Esophagus muscularis mucosa (tissue), 4 donors: ENCODE measurements around the gene PRKAR1B. TPM values are rescaled to one million over a fixed set of nuclear protein-coding genes. Genes with fewer than 3 reads are reported as not detected.

ENCODE experiments used
- DNase-seq: peaks from one replicate; pipeline ENCODE4 v3.0.0-alpha.2; 2017; ENCODE audit errors: extremely low spot score
- H3K27ac ChIP-seq, 4 donors: fragments of 200-600 bp; sonication (generic); replicated peaks in 1 of 4; 1 replicate in 3 of 4; 2 replicates in 1 of 4; pipeline ENCODE4 v1.5.1; 2016 to 2019; ENCODE audit warnings: mild to moderate bottlenecking in 1 of 4
- H3K27me3 ChIP-seq, 4 donors: fragments of 200-600 bp; sonication (generic); one replicate each; pipeline versions ENCODE4 v1.5.1 to v1.6.0; 2016 to 2019
- H3K36me3 ChIP-seq, 4 donors: fragments of 200-600 bp; sonication (generic); one replicate each; pipeline ENCODE4 v1.5.1; 2016 to 2019
- H3K4me1 ChIP-seq, 4 donors: fragments of 200-600 bp; sonication (generic); one replicate each; pipeline ENCODE4 v1.5.1; 2016 to 2019
- H3K4me3 ChIP-seq, 4 donors: fragments of 200-600 bp; sonication (generic); 1 replicate in 2 of 4; 2 replicates in 2 of 4; pipeline ENCODE4 v1.5.1; 2016 to 2019; ENCODE audit warnings: mild to moderate bottlenecking in 4 of 4, moderate library complexity in 1 of 4
- H3K9me3 ChIP-seq, 4 donors: fragments of 200-600 bp; sonication (generic); 1 replicate in 3 of 4; 2 replicates in 1 of 4; pipeline ENCODE4 v1.5.1; 2016 to 2019
- EP300 ChIP-seq: sonication (generic); formaldehyde crosslinking; IDR thresholded peaks from one replicate; pipeline ENCODE4 v1.6.1; 2017; ENCODE audit warnings: antibody characterized with exemption
- POLR2A ChIP-seq: fragments of 450-650 bp; IDR thresholded peaks from one replicate; pipeline ENCODE4 v1.6.1; 2017; ENCODE audit warnings: antibody characterized with exemption, moderate library complexity, mild to moderate bottlenecking, low read depth
- POLR2AphosphoS5 ChIP-seq, 2 donors: sonication (generic); formaldehyde crosslinking; IDR thresholded peaks; one replicate each; pipeline ENCODE4 v1.6.1; 2017; ENCODE audit warnings: antibody characterized with exemption in 2 of 2
- WGBS: methylation state at CpG from one replicate; pipeline ENCODE4 v1.1.5; 2018; 5-methylcytosine and 5-hydroxymethylcytosine counted together
- intact Hi-C: fragments of 100-400 bp; cut with DNase I; formaldehyde crosslinking; loops from one replicate; pipeline ENCODE4 v1.15.1; 2023
- total RNA-seq, 4 donors: library from RNA; depleted of rRNA; stranded (reverse); fragments of >200 nt; gene quantifications; one replicate each; pipeline versions ENCODE4 v1.1.0 to v1.2.1, GENCODE V29; 2016
- TF ChIP-seq, protein P1 (sequence below), 3 experiments: fragments of 200-600 bp in 2 of 3; fragments of 450-650 bp in 1 of 3; sonication (generic) in 2 of 3; IDR thresholded peaks; one replicate each; pipeline ENCODE4 v1.5.1; 2017 to 2019; ENCODE audit warnings: antibody characterized with exemption in 3 of 3, mild to moderate bottlenecking in 2 of 3, moderate library complexity in 1 of 3

PRKAR1B gene
- total RNA-seq, 4 donors from 2014 or later = 15.4 to 46.9 (median 31.4) TPM

DNA sequence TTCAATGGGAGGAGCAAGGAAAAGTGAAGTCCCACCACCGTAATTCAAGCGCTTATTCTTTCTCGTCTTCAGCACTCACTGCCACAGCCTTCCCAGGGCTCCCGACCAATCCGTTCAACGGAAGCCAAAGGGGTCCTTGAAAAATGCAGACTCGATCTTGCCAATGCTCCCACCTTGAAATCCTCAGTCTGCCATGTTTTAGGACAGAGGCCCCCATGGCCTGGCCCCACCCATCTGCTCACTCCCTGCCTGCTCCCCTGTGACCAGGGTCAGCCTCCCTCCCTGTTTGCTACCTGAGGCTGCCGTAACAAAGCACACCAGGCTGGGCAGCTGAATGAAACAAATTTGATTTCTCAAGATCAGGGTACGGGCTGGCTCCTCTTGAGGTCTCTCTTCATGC, 3.5 kb downstream of the PRKAR1B start:
- 95% methylated on average over 9 of the region's 9 CpGs for WGBS
- Histone ChIP-seq H3K4me3 (no peak overlapping the region), H3K27me3 (no peaks in the 10 kb centered on the region), H3K36me3 (no peaks in the 10 kb centered on the region), H3K9me3 (no peaks in the 10 kb centered on the region), H3K4me1 (peaks cover 20 to 27% (median 23%) of the 10 kb centered on the region in 4 donors), H3K27ac (no peak overlapping the region)
- TF ChIP-seq POLR2AphosphoS5 (IDR thresholded peaks at IDR 0.05) (no peak), POLR2A (no peak), EP300 (no peak)
- TF ChIP-seq, protein P1, sequence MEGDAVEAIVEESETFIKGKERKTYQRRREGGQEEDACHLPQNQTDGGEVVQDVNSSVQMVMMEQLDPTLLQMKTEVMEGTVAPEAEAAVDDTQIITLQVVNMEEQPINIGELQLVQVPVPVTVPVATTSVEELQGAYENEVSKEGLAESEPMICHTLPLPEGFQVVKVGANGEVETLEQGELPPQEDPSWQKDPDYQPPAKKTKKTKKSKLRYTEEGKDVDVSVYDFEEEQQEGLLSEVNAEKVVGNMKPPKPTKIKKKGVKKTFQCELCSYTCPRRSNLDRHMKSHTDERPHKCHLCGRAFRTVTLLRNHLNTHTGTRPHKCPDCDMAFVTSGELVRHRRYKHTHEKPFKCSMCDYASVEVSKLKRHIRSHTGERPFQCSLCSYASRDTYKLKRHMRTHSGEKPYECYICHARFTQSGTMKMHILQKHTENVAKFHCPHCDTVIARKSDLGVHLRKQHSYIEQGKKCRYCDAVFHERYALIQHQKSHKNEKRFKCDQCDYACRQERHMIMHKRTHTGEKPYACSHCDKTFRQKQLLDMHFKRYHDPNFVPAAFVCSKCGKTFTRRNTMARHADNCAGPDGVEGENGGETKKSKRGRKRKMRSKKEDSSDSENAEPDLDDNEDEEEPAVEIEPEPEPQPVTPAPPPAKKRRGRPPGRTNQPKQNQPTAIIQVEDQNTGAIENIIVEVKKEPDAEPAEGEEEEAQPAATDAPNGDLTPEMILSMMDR (IDR thresholded peaks at IDR 0.05) = no peak
- intact Hi-C loops = no loop called here
- DNase-seq = no peak

DNA sequence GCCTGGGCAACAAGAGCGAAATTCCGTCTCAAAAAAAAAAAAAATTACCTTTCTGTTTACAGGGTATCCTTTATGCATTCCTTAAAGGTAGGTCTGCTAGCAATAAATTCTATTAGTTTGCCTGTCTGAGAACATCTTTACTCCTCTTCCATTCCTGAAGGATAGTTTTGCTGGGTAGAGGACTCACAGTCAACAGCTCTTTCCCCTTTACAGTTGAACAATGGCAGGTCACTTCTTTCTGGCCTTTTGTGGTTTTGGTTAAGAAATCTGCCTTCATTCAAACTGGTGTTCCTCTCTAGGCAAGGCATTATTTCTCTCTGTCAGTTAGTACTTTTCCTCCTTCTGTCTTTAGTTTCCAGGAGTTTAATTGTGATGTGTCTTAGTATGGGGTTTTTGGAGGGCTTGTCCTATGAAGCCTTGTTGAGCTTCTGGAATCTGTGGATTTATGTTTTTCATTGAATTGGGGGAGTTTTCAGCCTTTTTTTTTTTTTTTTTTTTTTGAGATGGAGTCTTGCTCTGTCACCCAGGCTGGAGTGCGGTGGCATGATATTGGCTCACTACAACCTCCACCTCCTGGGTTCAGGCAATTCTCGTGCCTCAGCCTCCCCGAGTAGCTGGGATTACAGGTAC, 5.3 kb downstream of the PRKAR1B start:
- no peak for DNase-seq
- Histone ChIP-seq H3K9me3 (no peaks in the 10 kb centered on the region), H3K27me3 (no peaks in the 10 kb centered on the region), H3K4me1 (peaks cover 8 to 13% (median 9%) of the 10 kb centered on the region in 4 donors), H3K36me3 (no peaks in the 10 kb centered on the region), H3K27ac (no peak overlapping the region), H3K4me3 (no peak overlapping the region)
- intact Hi-C loops = no loop called here
- 97% methylated on average over 5 of the region's 5 CpGs for WGBS
- no peak for TF ChIP-seq POLR2A
- TF ChIP-seq POLR2AphosphoS5 (IDR thresholded peaks at IDR 0.05) = no peak
- TF ChIP-seq, protein P1 (IDR thresholded peaks at IDR 0.05) = no peak
- no peak for TF ChIP-seq EP300

DNA sequence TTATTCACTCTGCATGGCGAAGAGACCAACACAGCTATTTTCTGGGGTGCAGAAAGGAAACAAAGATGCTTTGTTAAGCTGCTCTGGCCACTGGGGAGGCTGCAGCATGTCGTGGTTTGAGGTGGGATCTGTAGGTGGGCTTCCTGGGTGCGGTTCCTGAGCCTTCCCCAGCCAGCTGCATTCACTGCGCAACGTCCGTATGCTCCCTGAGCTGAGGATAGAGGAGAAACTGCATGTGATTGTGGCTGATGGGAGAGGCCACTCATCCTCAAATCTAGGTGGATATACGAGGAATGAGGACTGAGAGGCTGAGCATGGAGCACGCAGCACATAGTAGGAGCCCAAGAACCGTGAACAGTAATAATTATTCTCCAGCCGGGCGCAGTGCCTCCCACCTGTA, 10.4 kb downstream of the PRKAR1B start:
- Histone ChIP-seq H3K36me3 (no peaks in the 10 kb centered on the region), H3K27ac (no peak overlapping the region), H3K4me1 (peaks cover 0 to 15% (median 10%) of the 10 kb centered on the region in 4 donors), H3K4me3 (no peak overlapping the region), H3K27me3 (no peaks in the 10 kb centered on the region), H3K9me3 (no peaks in the 10 kb centered on the region)
- intact Hi-C loops = no loop called here
- TF ChIP-seq EP300 = no peak
- TF ChIP-seq POLR2A = no peak
- no peak for TF ChIP-seq POLR2AphosphoS5 (IDR thresholded peaks at IDR 0.05)
- TF ChIP-seq, protein P1 (IDR thresholded peaks at IDR 0.05) = no peak
- DNase-seq = no peak
- WGBS = 90% methylated on average over 8 of the region's 11 CpGs

DNA sequence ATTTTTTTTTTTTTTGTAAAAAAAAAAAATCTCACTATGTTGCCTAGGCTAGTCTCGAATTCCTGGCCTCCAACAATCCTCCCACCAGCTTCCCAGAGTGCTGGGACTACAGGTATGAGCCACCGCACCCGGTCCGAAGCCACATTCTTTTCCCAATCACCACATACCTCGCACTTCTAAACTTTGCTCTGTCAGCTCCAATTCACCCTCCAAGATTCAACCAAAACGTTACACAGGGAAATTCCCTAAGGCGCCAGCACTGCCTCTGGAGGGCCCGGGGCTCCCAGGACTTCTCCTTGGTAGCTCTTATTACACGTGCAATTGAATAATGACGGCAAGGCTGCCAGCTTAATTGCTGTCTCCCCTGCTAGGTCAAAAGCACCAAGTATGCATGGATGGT, 10.9 kb downstream of the PRKAR1B start:
- TF ChIP-seq, protein P1 (IDR thresholded peaks at IDR 0.05) = no peak
- TF ChIP-seq POLR2A = no peak
- no peak for TF ChIP-seq EP300
- TF ChIP-seq POLR2AphosphoS5 (IDR thresholded peaks at IDR 0.05) = no peak
- Histone ChIP-seq H3K4me1 (peaks cover 0 to 19% (median 14%) of the 10 kb centered on the region in 4 donors), H3K36me3 (no peaks in the 10 kb centered on the region), H3K27me3 (no peaks in the 10 kb centered on the region), H3K4me3 (no peak overlapping the region), H3K27ac (no peak overlapping the region), H3K9me3 (no peaks in the 10 kb centered on the region)
- WGBS = 68% methylated on average over 10 of the region's 10 CpGs
- intact Hi-C loops = no loop called here
- no peak for DNase-seq

DNA sequence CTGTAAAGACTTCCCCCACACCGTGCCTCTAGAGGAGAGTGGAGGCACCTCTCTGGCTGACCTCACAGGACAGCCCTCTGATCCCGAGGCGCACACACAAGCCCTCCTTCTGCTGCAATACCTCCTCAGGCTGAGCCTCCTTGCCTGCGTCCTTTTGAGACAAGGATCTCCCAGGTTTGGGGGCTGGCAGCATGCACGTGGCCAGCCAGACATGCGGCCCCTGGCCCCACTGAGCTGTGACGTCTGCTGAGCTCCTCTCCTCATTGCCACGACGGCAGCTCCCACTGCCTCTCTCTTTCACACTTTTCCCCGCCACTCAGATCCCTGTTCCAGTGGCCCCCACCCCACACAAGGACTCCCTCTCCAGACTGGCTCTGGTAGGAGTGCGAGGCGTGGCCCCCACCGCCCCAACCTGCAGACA, 12.8 kb downstream of the PRKAR1B start:
- no peak for DNase-seq
- no peak overlapping the region for H3K27ac ChIP-seq
- TF ChIP-seq POLR2A (no peak), EP300 (no peak), POLR2AphosphoS5 (IDR thresholded peaks at IDR 0.05) (no peak)
- TF ChIP-seq, protein P1 (IDR thresholded peaks at IDR 0.05) = no peak
- WGBS = 91% methylated on average over 13 of the region's 13 CpGs
- no peaks in the 10 kb centered on the region for H3K36me3 ChIP-seq
- no peaks in the 10 kb centered on the region for H3K9me3 ChIP-seq
- H3K27me3 ChIP-seq = no peaks in the 10 kb centered on the region
- H3K4me3 ChIP-seq = no peak overlapping the region
- intact Hi-C loops = no loop called here
- peaks cover 0 to 25% (median 19%) of the 10 kb centered on the region in 4 donors for H3K4me1 ChIP-seq
